Stimulated activated CD4-positive, alpha-beta T cell treated with anti-CD3 and anti-CD28 coated beads, Interleukin-1b, Interleukin-23, amount 100 ng/mL, for 4 hours (primary cell): ENCODE measurements around the gene RNLS.

Source experiments
- DNase-seq, 2 donors: peaks; one replicate each; pipeline ENCODE4 v3.0.0-alpha.2; 2020; ENCODE audit warnings: low read depth in 2 of 2

Gene RNLS

GRCh38 chr10:88232983-88233543 lies 350.1 kb downstream of the RNLS start:
- DNase-seq: no peak

- no peak for DNase-seq
These were observed 350.9 kb downstream of the RNLS start for GRCh38 chr10:88232029-88232895.

- DNase-seq: no peak
These were observed 352.9 kb downstream of the RNLS start for GRCh38 chr10:88230251-88230650.

GRCh38 chr10:88228130-88228529 lies 355.0 kb downstream of the RNLS start:
- DNase-seq: no peak

GRCh38 chr10:88227342-88228018 lies 355.6 kb downstream of the RNLS start:
- no peak for DNase-seq

GRCh38 chr10:88226891-88227290 lies 356.2 kb downstream of the RNLS start:
- DNase-seq: no peak

- DNase-seq: no peak
These were observed 357.0 kb downstream of the RNLS start for GRCh38 chr10:88226071-88226659.
